ENCODE measurements around the gene GNAI1. TPM values are rescaled to one million over a fixed set of nuclear protein-coding genes. Genes with fewer than 3 reads are reported as not detected.

The GNAI1 gene
- total RNA-seq, 2 donors from 2014 or later = 21.5 to 27.0 TPM

DNA sequence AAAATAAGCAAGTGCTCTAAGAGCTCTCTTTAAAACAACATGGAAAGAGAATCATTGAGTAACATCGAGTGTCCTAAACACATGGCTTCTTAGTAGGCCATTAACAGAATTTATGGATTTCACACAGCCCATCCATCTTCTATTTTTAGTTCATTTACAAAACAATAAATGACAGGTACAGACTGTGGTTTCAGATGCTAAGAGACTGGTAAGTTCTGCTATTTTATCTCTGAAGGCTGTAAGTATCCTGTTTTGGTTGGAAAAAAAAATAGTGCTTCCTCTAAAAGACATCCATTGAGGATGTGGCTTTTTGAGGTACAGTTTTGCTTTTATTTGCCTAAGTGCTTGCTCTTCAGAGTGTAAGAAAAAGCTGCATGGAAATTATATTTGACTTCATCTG, 27.4 kb upstream of the GNAI1 start:
- Histone ChIP-seq H3K9me3 (ENCODE audit: control insufficient read depth, low read length) (no peaks in the 10 kb centered on the region), H3K4me1 (ENCODE audit: control insufficient read depth, insufficient read depth, low read length) (peaks cover 4% of the 10 kb centered on the region), H3K4me3 (ENCODE audit: low read length) (no peak overlapping the region), H3K27me3 (ENCODE audit: control insufficient read depth, insufficient read depth, low read length, poor library complexity, severe bottlenecking) (no peaks in the 10 kb centered on the region), H3K36me3 (ENCODE audit: control insufficient read depth, insufficient read depth, low read length) (no peaks in the 10 kb centered on the region), H3K9ac (ENCODE audit: extremely low read depth, low read length, poor library complexity, severe bottlenecking) (no peak overlapping the region), H3K27ac (ENCODE audit: low read depth, low read length) (no peak overlapping the region)
- Mint-ChIP-seq H3K27me3 (ENCODE audit: insufficient read depth) (no peaks in the 10 kb centered on the region), H3K27ac (no peak overlapping the region), H3K9me3 (no peaks in the 10 kb centered on the region), H3K4me3 (no peak overlapping the region), H3K36me3 (ENCODE audit: low read depth) (no peaks in the 10 kb centered on the region), H3K4me1 (peaks cover 10% of the 10 kb centered on the region)
- 91 to 100% methylated on average over 1 of the region's 1 CpG for WGBS, 2 experiments (ENCODE audit: insufficient coverage in 1 of 2, insufficient read length in 1 of 2)
- no peak for DNase-seq
- TF ChIP-seq, protein P1, sequence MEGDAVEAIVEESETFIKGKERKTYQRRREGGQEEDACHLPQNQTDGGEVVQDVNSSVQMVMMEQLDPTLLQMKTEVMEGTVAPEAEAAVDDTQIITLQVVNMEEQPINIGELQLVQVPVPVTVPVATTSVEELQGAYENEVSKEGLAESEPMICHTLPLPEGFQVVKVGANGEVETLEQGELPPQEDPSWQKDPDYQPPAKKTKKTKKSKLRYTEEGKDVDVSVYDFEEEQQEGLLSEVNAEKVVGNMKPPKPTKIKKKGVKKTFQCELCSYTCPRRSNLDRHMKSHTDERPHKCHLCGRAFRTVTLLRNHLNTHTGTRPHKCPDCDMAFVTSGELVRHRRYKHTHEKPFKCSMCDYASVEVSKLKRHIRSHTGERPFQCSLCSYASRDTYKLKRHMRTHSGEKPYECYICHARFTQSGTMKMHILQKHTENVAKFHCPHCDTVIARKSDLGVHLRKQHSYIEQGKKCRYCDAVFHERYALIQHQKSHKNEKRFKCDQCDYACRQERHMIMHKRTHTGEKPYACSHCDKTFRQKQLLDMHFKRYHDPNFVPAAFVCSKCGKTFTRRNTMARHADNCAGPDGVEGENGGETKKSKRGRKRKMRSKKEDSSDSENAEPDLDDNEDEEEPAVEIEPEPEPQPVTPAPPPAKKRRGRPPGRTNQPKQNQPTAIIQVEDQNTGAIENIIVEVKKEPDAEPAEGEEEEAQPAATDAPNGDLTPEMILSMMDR (conservative IDR thresholded peaks at IDR 0.05) = no peak

DNA sequence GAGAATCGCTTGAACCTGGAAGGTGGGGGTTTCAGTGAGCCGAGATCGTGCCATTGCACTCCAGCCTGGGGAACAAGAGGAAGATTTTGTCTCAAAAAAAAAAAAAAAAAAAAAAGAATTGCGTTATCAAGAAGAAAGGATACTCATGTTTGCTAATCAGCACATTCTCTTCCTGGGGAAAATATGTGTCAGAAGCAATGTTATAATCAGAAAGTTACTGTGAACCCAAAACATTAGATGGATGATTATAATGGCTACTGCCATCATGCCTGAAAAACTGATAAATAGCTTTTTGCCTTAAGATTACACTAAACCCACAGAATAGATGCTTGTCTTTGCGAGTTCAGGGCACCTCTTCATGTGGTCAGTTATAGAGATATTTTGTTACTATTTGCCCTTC, 24.3 kb upstream of the GNAI1 start:
- Histone ChIP-seq H3K4me1 (ENCODE audit: control insufficient read depth, insufficient read depth, low read length) (peaks cover 4% of the 10 kb centered on the region), H3K9me3 (ENCODE audit: control insufficient read depth, low read length) (no peaks in the 10 kb centered on the region), H3K27me3 (ENCODE audit: control insufficient read depth, insufficient read depth, low read length, poor library complexity, severe bottlenecking) (no peaks in the 10 kb centered on the region), H3K9ac (ENCODE audit: extremely low read depth, low read length, poor library complexity, severe bottlenecking) (no peak overlapping the region), H3K27ac (ENCODE audit: low read depth, low read length) (no peak overlapping the region), H3K36me3 (ENCODE audit: control insufficient read depth, insufficient read depth, low read length) (no peaks in the 10 kb centered on the region), H3K4me3 (ENCODE audit: low read length) (no peak overlapping the region)
- WGBS, 2 experiments (ENCODE audit: insufficient coverage in 1 of 2, insufficient read length in 1 of 2) = 95 to 100% methylated on average over 2 to 5 of the region's 5 CpGs
- Mint-ChIP-seq H3K4me3 (no peak overlapping the region), H3K27ac (no peak overlapping the region), H3K4me1 (peaks cover 10% of the 10 kb centered on the region), H3K36me3 (ENCODE audit: low read depth) (no peaks in the 10 kb centered on the region), H3K9me3 (no peaks in the 10 kb centered on the region), H3K27me3 (ENCODE audit: insufficient read depth) (no peaks in the 10 kb centered on the region)
- TF ChIP-seq, protein P1 (conservative IDR thresholded peaks at IDR 0.05) = no peak
- no peak for DNase-seq

DNA sequence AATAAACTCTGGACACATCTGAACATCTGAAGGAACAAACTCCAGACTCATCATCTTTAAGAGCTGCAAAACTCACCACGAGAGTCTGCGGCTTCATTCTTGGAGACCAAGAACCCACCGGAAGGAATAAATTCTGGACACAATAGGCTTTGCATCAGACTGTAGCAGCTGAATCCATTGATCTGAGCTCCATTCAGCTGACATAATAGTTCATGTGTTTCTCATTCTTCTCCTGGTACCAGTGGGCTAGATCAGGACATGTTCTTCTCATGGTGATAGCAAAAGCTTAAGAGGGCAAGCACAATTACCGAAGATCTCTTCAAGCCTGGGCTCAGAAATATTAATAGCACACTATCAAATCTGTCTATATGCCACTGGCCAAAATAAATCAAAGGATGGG, 20.5 kb upstream of the GNAI1 start:
- Histone ChIP-seq H3K4me3 (ENCODE audit: low read length) (no peak overlapping the region), H3K9me3 (ENCODE audit: control insufficient read depth, low read length) (no peaks in the 10 kb centered on the region), H3K4me1 (ENCODE audit: control insufficient read depth, insufficient read depth, low read length) (no peaks in the 10 kb centered on the region), H3K27me3 (ENCODE audit: control insufficient read depth, insufficient read depth, low read length, poor library complexity, severe bottlenecking) (no peaks in the 10 kb centered on the region), H3K27ac (ENCODE audit: low read depth, low read length) (no peak overlapping the region), H3K36me3 (ENCODE audit: control insufficient read depth, insufficient read depth, low read length) (no peaks in the 10 kb centered on the region), H3K9ac (ENCODE audit: extremely low read depth, low read length, poor library complexity, severe bottlenecking) (no peak overlapping the region)
- H3K27me3 Mint-ChIP-seq (ENCODE audit: insufficient read depth) = no peaks in the 10 kb centered on the region
- no peaks in the 10 kb centered on the region for H3K9me3 Mint-ChIP-seq
- H3K27ac Mint-ChIP-seq = no peak overlapping the region
- no peak for DNase-seq
- no peak overlapping the region for H3K4me3 Mint-ChIP-seq
- WGBS, 2 experiments (ENCODE audit: insufficient coverage in 1 of 2, insufficient read length in 1 of 2) = 90 to 94% methylated on average over 4 of the region's 4 CpGs
- no peaks in the 10 kb centered on the region for H3K36me3 Mint-ChIP-seq (ENCODE audit: low read depth)
- H3K4me1 Mint-ChIP-seq = peaks cover 3% of the 10 kb centered on the region
- TF ChIP-seq, protein P1 (conservative IDR thresholded peaks at IDR 0.05) = no peak
